SK-N-SH treated with all-trans-retinoic acid at 6 μM for 48 hours (cell line): ENCODE data around the gene MGARP.

Source experiments
- BACH2 ChIP-seq: fragments of 250-450 bp; sonication (Bioruptor Pico); IDR thresholded peaks from 2 replicates; pipeline ENCODE4 v1.9.0; 2021; ENCODE audit warnings: mild to moderate bottlenecking, borderline replicate concordance
- CREB5 ChIP-seq: fragments of 250-450 bp; sonication (Bioruptor Pico); IDR thresholded peaks from 2 replicates; pipeline ENCODE4 v1.5.1; 2020; ENCODE audit warnings: low read depth, mild to moderate bottlenecking, moderate library complexity
- ESRRG ChIP-seq: fragments of 250-450 bp; sonication (Bioruptor Pico); IDR thresholded peaks from 2 replicates; pipeline ENCODE4 v1.6.1; 2021; ENCODE audit warnings: mild to moderate bottlenecking
- GLIS3 ChIP-seq: fragments of 250-450 bp; sonication (Bioruptor Pico); IDR thresholded peaks from 2 replicates; pipeline ENCODE4 v1.5.0; 2020; ENCODE audit warnings: mild to moderate bottlenecking, moderate library complexity
- ISL1 ChIP-seq: fragments of 250-450 bp; sonication (Bioruptor Pico); IDR thresholded peaks from 2 replicates; pipeline ENCODE4 v2.1.2; 2022; ENCODE audit warnings: mild to moderate bottlenecking, moderate library complexity
- PATZ1 ChIP-seq: fragments of 250-450 bp; sonication (Bioruptor Pico); IDR thresholded peaks from 2 replicates; pipeline ENCODE4 v1.8.0; 2020; ENCODE audit warnings: mild to moderate bottlenecking, moderate library complexity, borderline replicate concordance
- POU6F1 ChIP-seq: fragments of 250-450 bp; sonication (Bioruptor Pico); IDR thresholded peaks from 2 replicates; pipeline ENCODE4 v1.8.0; 2021; ENCODE audit warnings: low read depth, mild to moderate bottlenecking, moderate library complexity, borderline replicate concordance
- TCF4 ChIP-seq: fragments of 250-450 bp; sonication (Bioruptor Pico); IDR thresholded peaks from 2 replicates; pipeline ENCODE4 v1.8.0; 2021; ENCODE audit warnings: mild to moderate bottlenecking, moderate library complexity, borderline replicate concordance
- TOX ChIP-seq: fragments of 250-450 bp; sonication (Bioruptor Pico); IDR thresholded peaks from 2 replicates; pipeline ENCODE4 v1.8.0; 2021; ENCODE audit warnings: mild to moderate bottlenecking, moderate library complexity, borderline replicate concordance
- ZFP3 ChIP-seq: fragments of 250-450 bp; sonication (Bioruptor Pico); IDR thresholded peaks from 2 replicates; pipeline ENCODE4 v1.5.0; 2020; ENCODE audit warnings: mild to moderate bottlenecking, moderate library complexity
- ZNF70 ChIP-seq: fragments of 450-650 bp; formaldehyde crosslinking; IDR thresholded peaks from 2 replicates; pipeline ENCODE4 v1.5.0; 2020; ENCODE audit warnings: mild to moderate bottlenecking, moderate library complexity
- TF ChIP-seq, protein P1 (sequence below): fragments of 250-450 bp; sonication (Bioruptor Pico); IDR thresholded peaks from 2 replicates; pipeline ENCODE4 v1.5.0; 2020; ENCODE audit warnings: mild to moderate bottlenecking, moderate library complexity

- TF ChIP-seq GLIS3 (no peak), PATZ1 (CRISPR knock-in tag) (no peak), POU6F1 (CRISPR knock-in tag) (no peak), ESRRG (CRISPR knock-in tag) (no peak), ZNF70 (CRISPR knock-in tag) (no peak), TOX (no peak), BACH2 (CRISPR knock-in tag) (no peak), ISL1 (no peak), TCF4 (no peak), ZFP3 (CRISPR knock-in tag) (no peak), CREB5 (no peak)
- TF ChIP-seq, protein P1, sequence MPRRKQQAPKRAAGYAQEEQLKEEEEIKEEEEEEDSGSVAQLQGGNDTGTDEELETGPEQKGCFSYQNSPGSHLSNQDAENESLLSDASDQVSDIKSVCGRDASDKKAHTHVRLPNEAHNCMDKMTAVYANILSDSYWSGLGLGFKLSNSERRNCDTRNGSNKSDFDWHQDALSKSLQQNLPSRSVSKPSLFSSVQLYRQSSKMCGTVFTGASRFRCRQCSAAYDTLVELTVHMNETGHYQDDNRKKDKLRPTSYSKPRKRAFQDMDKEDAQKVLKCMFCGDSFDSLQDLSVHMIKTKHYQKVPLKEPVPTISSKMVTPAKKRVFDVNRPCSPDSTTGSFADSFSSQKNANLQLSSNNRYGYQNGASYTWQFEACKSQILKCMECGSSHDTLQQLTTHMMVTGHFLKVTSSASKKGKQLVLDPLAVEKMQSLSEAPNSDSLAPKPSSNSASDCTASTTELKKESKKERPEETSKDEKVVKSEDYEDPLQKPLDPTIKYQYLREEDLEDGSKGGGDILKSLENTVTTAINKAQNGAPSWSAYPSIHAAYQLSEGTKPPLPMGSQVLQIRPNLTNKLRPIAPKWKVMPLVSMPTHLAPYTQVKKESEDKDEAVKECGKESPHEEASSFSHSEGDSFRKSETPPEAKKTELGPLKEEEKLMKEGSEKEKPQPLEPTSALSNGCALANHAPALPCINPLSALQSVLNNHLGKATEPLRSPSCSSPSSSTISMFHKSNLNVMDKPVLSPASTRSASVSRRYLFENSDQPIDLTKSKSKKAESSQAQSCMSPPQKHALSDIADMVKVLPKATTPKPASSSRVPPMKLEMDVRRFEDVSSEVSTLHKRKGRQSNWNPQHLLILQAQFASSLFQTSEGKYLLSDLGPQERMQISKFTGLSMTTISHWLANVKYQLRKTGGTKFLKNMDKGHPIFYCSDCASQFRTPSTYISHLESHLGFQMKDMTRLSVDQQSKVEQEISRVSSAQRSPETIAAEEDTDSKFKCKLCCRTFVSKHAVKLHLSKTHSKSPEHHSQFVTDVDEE, result no peak
Measured at GRCh38 chr4:139223682-139224317, 56.2 kb downstream of the MGARP start.
